ENCODE measurements around the gene TPRN. TPM values are rescaled to one million over a fixed set of nuclear protein-coding genes. Genes with fewer than 3 reads are reported as not detected.

Gene TPRN
- total and polyA plus RNA-seq, 12 donors = 10.2 to 31.5 (median 20.4) TPM

DNA sequence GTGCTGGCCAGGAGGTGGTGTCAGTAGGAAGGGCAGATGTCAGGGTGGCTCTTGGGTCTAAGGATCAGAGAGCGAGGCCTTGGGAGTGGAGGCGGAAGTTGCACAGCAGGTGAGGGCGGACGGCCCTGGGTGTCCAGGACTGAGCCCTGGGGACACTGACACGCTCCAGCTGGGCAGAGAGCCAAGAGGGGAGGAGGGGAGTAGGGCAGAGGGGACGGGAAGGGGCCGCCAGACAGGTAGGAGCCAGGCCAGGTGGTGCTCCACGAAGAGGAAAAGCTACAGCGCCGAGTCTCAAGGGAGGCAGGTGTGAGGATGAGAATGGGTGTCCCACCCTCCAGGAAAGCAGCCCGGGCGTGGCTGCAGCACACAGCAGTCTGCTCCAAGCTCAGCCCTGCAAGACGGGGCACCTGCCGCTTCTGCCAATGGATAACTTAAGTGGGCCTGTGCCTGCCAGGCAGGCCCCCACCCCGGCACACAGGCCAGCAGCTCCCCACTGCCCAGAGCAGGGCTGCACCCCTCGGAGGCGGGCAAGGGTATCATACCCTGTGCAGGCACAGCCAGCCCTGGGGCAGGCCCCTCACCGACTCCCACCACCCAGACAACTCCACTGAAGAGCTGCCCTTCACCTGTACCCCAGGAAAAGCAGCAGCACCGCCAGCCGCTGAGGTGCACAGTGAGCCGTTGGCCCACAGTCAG lies 4.9 kb downstream of the TPRN start:
- Histone ChIP-seq H3K27me3 (no peaks in the 10 kb centered on the region), H3K36me3 (peaks cover 0 to 20% (median 10%) of the 10 kb centered on the region in 9 donors), H3K4me3 (no peak overlapping the region), H3K27ac (peak overlapping the region in 3 of 10 donors; percentile 3 to 69 (median 51)), H3K4me1 (peaks cover 27 to 81% (median 53%) of the 10 kb centered on the region in 9 donors), H3K9me3 (no peaks in the 10 kb centered on the region)
- no peak for ATAC-seq
- TF ChIP-seq, protein P1, sequence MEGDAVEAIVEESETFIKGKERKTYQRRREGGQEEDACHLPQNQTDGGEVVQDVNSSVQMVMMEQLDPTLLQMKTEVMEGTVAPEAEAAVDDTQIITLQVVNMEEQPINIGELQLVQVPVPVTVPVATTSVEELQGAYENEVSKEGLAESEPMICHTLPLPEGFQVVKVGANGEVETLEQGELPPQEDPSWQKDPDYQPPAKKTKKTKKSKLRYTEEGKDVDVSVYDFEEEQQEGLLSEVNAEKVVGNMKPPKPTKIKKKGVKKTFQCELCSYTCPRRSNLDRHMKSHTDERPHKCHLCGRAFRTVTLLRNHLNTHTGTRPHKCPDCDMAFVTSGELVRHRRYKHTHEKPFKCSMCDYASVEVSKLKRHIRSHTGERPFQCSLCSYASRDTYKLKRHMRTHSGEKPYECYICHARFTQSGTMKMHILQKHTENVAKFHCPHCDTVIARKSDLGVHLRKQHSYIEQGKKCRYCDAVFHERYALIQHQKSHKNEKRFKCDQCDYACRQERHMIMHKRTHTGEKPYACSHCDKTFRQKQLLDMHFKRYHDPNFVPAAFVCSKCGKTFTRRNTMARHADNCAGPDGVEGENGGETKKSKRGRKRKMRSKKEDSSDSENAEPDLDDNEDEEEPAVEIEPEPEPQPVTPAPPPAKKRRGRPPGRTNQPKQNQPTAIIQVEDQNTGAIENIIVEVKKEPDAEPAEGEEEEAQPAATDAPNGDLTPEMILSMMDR (IDR thresholded peaks at IDR 0.05) = no peak
- intact Hi-C loops (cut with DNase I) = loop anchor here in 1 of 10 donors (5.0 kb wide), 1 partner anchor 537 kb away; no protein-coding TSS in a partner anchor
- DNase-seq = no peak
- 68% methylated on average over 19 to 21 of the region's 21 CpGs for WGBS, 2 donors

DNA sequence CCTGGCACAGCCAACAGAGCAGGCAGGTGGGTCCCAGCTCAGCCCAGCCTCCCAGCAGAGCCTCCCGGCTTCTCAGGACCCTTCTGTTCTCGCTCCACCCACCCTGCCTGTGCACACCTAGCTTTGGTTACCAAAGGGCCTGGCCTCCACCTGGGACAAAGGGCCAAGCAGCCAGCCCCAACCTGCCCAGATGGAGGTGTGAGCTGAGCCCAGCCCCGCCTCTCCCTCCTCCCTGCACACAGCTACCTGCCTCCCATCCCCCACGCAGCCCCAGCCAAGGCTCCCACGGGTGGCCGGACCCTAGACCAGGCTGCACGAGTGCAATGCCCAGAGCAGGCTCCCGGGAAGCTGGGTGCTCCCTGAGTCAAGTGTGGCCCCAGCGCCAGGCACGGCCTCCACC lies 5.6 kb downstream of the TPRN start:
- ATAC-seq = no peak
- Histone ChIP-seq H3K36me3 (peaks cover 0 to 27% (median 13%) of the 10 kb centered on the region in 9 donors), H3K4me3 (peak overlapping the region in 5 of 10 donors; percentile 5 to 30 (median 18)), H3K27ac (peak overlapping the region in 8 of 10 donors; percentile 51 to 83 (median 74)), H3K27me3 (no peaks in the 10 kb centered on the region), H3K9me3 (no peaks in the 10 kb centered on the region), H3K4me1 (peaks cover 34 to 88% (median 61%) of the 10 kb centered on the region in 9 donors)
- TF ChIP-seq, protein P1 (IDR thresholded peaks at IDR 0.05) = no peak
- intact Hi-C loops (cut with DNase I) = loop anchor here in 2 of 10 donors (5.0 kb wide), 2 partner anchors 32 to 537 kb away; partner anchors contain the start of genes CYSRT1 (in 1 of the 2) and RNF224 (in 1 of the 2)
- WGBS, 2 donors = 75 to 77% methylated on average over 10 of the region's 10 CpGs
- DNase-seq = no peak

- Histone ChIP-seq H3K36me3 (peaks cover 0 to 30% (median 16%) of the 10 kb centered on the region in 9 donors), H3K4me3 (peak overlapping the region in 6 of 10 donors; percentile 5 to 30 (median 17)), H3K4me1 (peaks cover 34 to 88% (median 62%) of the 10 kb centered on the region in 9 donors), H3K27me3 (no peaks in the 10 kb centered on the region), H3K27ac (peak overlapping the region in 9 of 10 donors; percentile 9 to 83 (median 74)), H3K9me3 (no peaks in the 10 kb centered on the region)
- intact Hi-C loops (cut with DNase I) = loop anchor here in 1 of 10 donors (5.0 kb wide), 1 partner anchor 33 kb away; the partner anchor contains the start of genes CYSRT1 and RNF224
- 43 to 56% methylated on average over 15 to 16 of the region's 16 CpGs for WGBS, 2 donors
- peak; percentile 77 to 78 for DNase-seq
- TF ChIP-seq, protein P1 (IDR thresholded peaks at IDR 0.05) = no peak
- ATAC-seq = peak; percentile 54 to 89 (median 74)
Observed at GRCh38 chr9:137194388-137194787, 6.2 kb downstream of the TPRN start.

- WGBS, 2 donors = 74 to 84% methylated on average over 12 to 14 of the region's 14 CpGs
- peak overlapping the region in 3 of 10 donors; percentile 5 to 30 (median 16) for H3K4me3 ChIP-seq
- TF ChIP-seq, protein P1 (IDR thresholded peaks at IDR 0.05) = no peak
- peaks cover 31 to 86% (median 59%) of the 10 kb centered on the region in 9 donors for H3K4me1 ChIP-seq
- DNase-seq (no peak), ATAC-seq (no peak)
- peak overlapping the region in 9 of 10 donors; percentile 9 to 83 (median 74) for H3K27ac ChIP-seq
- peaks cover 0 to 30% (median 16%) of the 10 kb centered on the region in 9 donors for H3K36me3 ChIP-seq
- no peaks in the 10 kb centered on the region for H3K27me3 ChIP-seq
- intact Hi-C loops (cut with DNase I) = loop anchor here in 1 of 10 donors (5.0 kb wide), 1 partner anchor 34 kb away; the partner anchor contains the start of genes CYSRT1 and RNF224
- H3K9me3 ChIP-seq = no peaks in the 10 kb centered on the region
Observed at GRCh38 chr9:137193771-137194170, 6.8 kb downstream of the TPRN start.

All from heart right ventricle (tissue), 16 donors.